SK-N-MC (cell line): ENCODE measurements around the gene BICC1.

Experiments used
- DNase-seq: peaks from one replicate; pipeline ENCODE4 v3.0.0-alpha.2; 2011; ENCODE audit warnings: low read depth, low spot score
- H3K27ac ChIP-seq: fragments of 200-600 bp; sonication (generic); 2 replicates; pipeline ENCODE4 v1.5.1; 2016; ENCODE audit warnings: mixed run types
- H3K36me3 ChIP-seq: fragments of 200-600 bp; sonication (generic); 2 replicates; pipeline ENCODE4 v1.6.1; 2017; ENCODE audit warnings: antibody characterized with exemption, low read length, mixed read lengths; ENCODE audit not compliant: insufficient read depth
- H3K4me3 ChIP-seq: fragments of 200-600 bp; sonication (generic); 2 replicates; pipeline ENCODE4 v1.5.1; 2016
- H3K9ac ChIP-seq: fragments of 200-600 bp; sonication (generic); 2 replicates; pipeline ENCODE4 v1.8.0; 2017; ENCODE audit warnings: mixed run types, mixed read lengths; ENCODE audit not compliant: insufficient read length
- H3K9me3 ChIP-seq: fragments of 200-600 bp; sonication (generic); 2 replicates; pipeline ENCODE4 v1.6.1; 2017; ENCODE audit warnings: low read depth, mild to moderate bottlenecking, antibody characterized with exemption, low read length, moderate library complexity, mixed read lengths
- EZH2 ChIP-seq: fragments of 200-600 bp; sonication (generic); IDR thresholded peaks from one replicate; pipeline ENCODE4 v1.6.1; 2017; ENCODE audit warnings: antibody characterized with exemption
- FOXP2 ChIP-seq: optimal IDR thresholded peaks from 2 replicates; pipeline ENCODE3; 2011; ENCODE audit warnings: mild to moderate bottlenecking, moderate library complexity; ENCODE audit not compliant: insufficient read depth; ENCODE audit errors: extremely low read length, control extremely low read depth
- POLR2AphosphoS5 ChIP-seq: IDR thresholded peaks from 2 replicates; pipeline ENCODE4 v1.6.1; 2012; ENCODE audit warnings: mild to moderate bottlenecking, low read depth, low read length, borderline replicate concordance

BICC1 gene

DNA sequence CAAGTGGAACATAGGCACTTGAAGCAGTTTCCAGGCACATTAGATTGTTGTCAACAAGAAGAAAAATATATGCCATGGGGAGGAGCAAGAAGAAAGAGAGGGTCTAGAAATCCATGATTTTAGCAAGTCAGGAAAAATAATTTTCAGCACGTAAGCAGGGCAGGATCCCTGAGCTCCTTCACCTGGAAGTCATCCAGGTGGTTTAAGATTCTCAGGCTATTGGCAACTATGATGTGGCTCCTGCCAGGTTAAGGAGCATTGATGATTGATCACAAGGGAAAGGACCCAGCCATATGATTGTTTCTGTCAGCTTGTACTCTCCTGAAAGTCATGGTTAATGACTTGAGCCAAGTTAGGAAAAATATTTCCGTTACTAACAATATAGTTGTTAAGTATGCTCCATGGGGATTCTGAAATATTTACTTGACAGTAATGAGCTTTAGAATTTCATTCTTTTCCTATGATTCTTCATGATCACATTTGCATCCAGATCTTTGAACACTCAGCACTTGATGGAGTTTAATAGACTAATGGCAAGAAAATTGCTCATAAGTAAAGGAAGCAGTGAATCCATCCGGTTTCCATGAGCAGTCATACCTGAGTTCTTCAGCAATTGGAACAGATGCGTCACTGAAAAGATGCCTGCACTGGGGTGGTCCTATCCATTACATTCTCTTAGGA, 209.1 kb downstream of the BICC1 start:
- H3K4me3 ChIP-seq: no peak overlapping the region
- TF ChIP-seq EZH2 (no peak), POLR2AphosphoS5 (no peak), FOXP2 (no peak)
- no peaks in the 10 kb centered on the region for H3K36me3 ChIP-seq
- DNase-seq: no peak
- no peak overlapping the region for H3K27ac ChIP-seq
- no peaks in the 10 kb centered on the region for H3K9me3 ChIP-seq
- H3K9ac ChIP-seq: no peak overlapping the region

DNA sequence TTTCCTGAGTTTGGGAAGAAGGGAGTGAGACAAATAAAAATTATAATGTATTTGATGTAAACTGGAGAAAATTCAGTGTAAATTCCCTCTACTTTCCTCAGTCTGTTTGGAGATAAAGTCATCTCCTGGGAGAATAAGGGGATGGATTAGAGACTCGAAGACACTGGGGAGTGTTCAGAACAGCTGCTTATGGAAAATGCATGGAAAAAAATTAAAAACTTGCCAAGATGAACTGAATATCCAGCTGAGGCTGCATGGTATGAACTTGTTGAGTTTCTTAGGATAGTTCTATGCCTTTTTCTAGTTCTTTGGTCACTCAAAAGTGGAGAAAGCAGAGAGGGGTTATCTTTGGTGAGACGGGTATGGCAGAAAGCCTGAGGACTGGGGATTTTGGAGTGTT, 210.5 kb downstream of the BICC1 start:
- TF ChIP-seq EZH2: no peak
- TF ChIP-seq POLR2AphosphoS5: no peak
- no peak for TF ChIP-seq FOXP2
- Histone ChIP-seq H3K9me3 (no peaks in the 10 kb centered on the region), H3K27ac (no peak overlapping the region), H3K36me3 (no peaks in the 10 kb centered on the region), H3K9ac (no peak overlapping the region), H3K4me3 (no peak overlapping the region)
- no peak for DNase-seq

- no peak for DNase-seq
- Histone ChIP-seq H3K9ac (no peak overlapping the region), H3K36me3 (no peaks in the 10 kb centered on the region), H3K9me3 (no peaks in the 10 kb centered on the region), H3K4me3 (no peak overlapping the region), H3K27ac (no peak overlapping the region)
- no peak for TF ChIP-seq EZH2
- TF ChIP-seq FOXP2: no peak
Measured at GRCh38 chr10:58723966-58724365, 211.3 kb downstream of the BICC1 start.

- Histone ChIP-seq H3K9ac (no peak overlapping the region), H3K9me3 (no peaks in the 10 kb centered on the region), H3K36me3 (no peaks in the 10 kb centered on the region), H3K4me3 (no peak overlapping the region), H3K27ac (no peak overlapping the region)
- TF ChIP-seq FOXP2 (no peak), POLR2AphosphoS5 (no peak), EZH2 (no peak)
- DNase-seq: no peak
Measured at GRCh38 chr10:58724781-58725180, 212.1 kb downstream of the BICC1 start.

GRCh38 chr10:58725901-58726300, 213.2 kb downstream of the BICC1 start:
- H3K27ac ChIP-seq: no peak overlapping the region
- TF ChIP-seq EZH2: no peak
- no peak for TF ChIP-seq FOXP2
- no peak for TF ChIP-seq POLR2AphosphoS5
- no peak overlapping the region for H3K9ac ChIP-seq
- H3K9me3 ChIP-seq: no peaks in the 10 kb centered on the region
- H3K4me3 ChIP-seq: no peak overlapping the region
- no peak for DNase-seq
- H3K36me3 ChIP-seq: no peaks in the 10 kb centered on the region

GRCh38 chr10:58727633-58728032, 215.0 kb downstream of the BICC1 start:
- Histone ChIP-seq H3K4me3 (no peak overlapping the region), H3K9me3 (no peaks in the 10 kb centered on the region), H3K36me3 (no peaks in the 10 kb centered on the region), H3K9ac (no peak overlapping the region), H3K27ac (no peak overlapping the region)
- DNase-seq: no peak
- TF ChIP-seq FOXP2: no peak
- TF ChIP-seq EZH2: no peak
- TF ChIP-seq POLR2AphosphoS5: no peak

DNA sequence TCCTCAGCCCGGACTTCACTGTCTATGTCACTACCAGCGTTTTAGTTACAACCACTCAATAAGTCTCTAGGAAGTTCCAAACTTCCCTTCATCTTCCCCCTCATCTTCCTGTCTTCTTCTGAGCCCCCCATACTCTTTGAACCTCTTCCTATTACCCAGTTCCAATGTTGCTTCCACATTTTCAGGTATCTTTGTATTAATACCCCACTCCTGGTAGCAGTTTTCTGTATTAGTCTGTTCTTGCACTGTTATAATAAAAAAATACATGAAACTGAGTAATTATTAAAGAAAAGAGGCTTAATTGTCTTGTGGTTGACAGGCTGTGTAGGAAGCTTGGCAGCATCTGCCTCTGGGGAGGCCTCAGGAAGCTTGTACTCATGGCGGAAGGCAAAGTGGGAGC, 218.6 kb downstream of the BICC1 start:
- no peak for TF ChIP-seq EZH2
- no peak for TF ChIP-seq FOXP2
- no peak for TF ChIP-seq POLR2AphosphoS5
- no peak overlapping the region for H3K9ac ChIP-seq
- no peak for DNase-seq
- no peaks in the 10 kb centered on the region for H3K9me3 ChIP-seq
- H3K27ac ChIP-seq: no peak overlapping the region
- H3K36me3 ChIP-seq: no peaks in the 10 kb centered on the region
- no peak overlapping the region for H3K4me3 ChIP-seq

DNA sequence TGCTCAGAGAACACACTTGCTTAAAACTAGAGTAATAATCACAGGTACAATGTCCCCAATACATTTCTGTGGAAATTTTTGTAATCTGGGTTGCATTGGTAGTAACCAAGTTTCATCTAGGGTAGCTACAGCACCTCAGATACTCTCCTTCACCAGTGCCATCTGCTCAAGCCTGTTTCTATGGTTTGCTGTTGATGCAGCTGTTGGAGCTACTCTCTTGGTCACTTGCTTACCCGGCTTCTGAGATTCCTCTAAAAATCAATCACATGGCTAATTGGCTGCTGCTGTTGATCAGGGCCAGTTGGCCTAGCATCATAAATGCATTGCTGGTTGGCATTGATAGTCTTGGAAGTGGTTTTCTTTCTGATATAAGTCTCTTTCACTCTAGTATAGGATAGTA, 220.8 kb downstream of the BICC1 start:
- Histone ChIP-seq H3K9ac (no peak overlapping the region), H3K36me3 (no peaks in the 10 kb centered on the region), H3K27ac (no peak overlapping the region), H3K4me3 (no peak overlapping the region), H3K9me3 (no peaks in the 10 kb centered on the region)
- TF ChIP-seq POLR2AphosphoS5 (no peak), FOXP2 (no peak)
- DNase-seq: no peak

DNA sequence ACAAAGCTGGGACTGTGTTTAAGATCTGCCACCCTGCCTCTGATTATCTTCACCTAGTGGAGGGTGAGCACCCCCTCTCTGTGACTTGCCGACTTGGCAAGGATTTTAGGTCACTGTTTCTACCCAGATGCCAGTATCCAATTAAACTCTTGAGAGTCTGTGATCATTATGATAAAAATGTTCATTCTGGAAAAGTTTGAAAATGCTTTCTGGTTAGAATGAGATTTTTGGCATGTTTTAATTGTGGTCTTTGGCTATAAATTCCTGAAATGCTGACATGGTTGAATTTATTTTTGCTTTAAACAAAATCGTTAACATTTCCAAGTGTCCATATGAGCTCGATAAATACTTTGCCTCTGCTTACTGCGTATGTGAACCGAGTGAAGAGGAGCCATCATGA, 221.4 kb downstream of the BICC1 start:
- Histone ChIP-seq H3K36me3 (no peaks in the 10 kb centered on the region), H3K9me3 (no peaks in the 10 kb centered on the region), H3K9ac (no peak overlapping the region), H3K4me3 (no peak overlapping the region), H3K27ac (no peak overlapping the region)
- DNase-seq: no peak
- TF ChIP-seq EZH2: no peak
- no peak for TF ChIP-seq POLR2AphosphoS5
- TF ChIP-seq FOXP2: no peak
